Spleen (tissue), 7 donors: ENCODE results near the gene KIF17.

Experiments used
- CTCF ChIP-seq, 11 experiments: fragments of 200-600 bp in 7 of 11; fragments of 450-650 bp in 4 of 11; sonication (generic) in 4 of 11; IDR thresholded peaks in 8 of 11; conservative IDR thresholded peaks in 3 of 11; 1 replicate in 7 of 11; 2 replicates in 4 of 11; pipeline versions ENCODE4 v1.4.0 to v1.8.0; 2016 to 2021; ENCODE audit warnings: antibody characterized with exemption in 11 of 11, inconsistent platforms in 4 of 11, mild to moderate bottlenecking in 1 of 11
- POLR2A ChIP-seq, 3 donors: fragments of 450-650 bp; IDR thresholded peaks; one replicate each; pipeline ENCODE4 v1.5.1; 2017; ENCODE audit warnings: antibody characterized with exemption in 3 of 3, mild to moderate bottlenecking in 1 of 3
- donor health status: DM: no; HTN: no; CAD: no; lungs with moderate emphysema.
- donor health status: DM: no; HTN: no; CAD: no.
- donor health status: DM: no; HTN: no; CAD: no.

GRCh38 chr1:20626524-20626923 lies 91.3 kb downstream of the KIF17 start:
- TF ChIP-seq CTCF (IDR thresholded peaks at IDR 0.05 in 8 of 11, conservative IDR thresholded peaks at IDR 0.05 in 3 of 11) (no peak), POLR2A (IDR thresholded peaks at IDR 0.05) (no peak)
